ENCODE results near the gene GUCY1A2. TPM values are rescaled to one million over a fixed set of nuclear protein-coding genes. Genes with fewer than 3 reads are reported as not detected.

Gene GUCY1A2
- total RNA-seq, 1 experiment from 2014 or later, result 0.55 TPM

- Histone ChIP-seq H2AFZ (ENCODE audit: low read length) (no peak overlapping the region), H3K4me2 (ENCODE audit: insufficient read depth, insufficient read length, low read length) (no peak overlapping the region), H3K14ac (ENCODE audit: insufficient read depth, low read length) (no peak overlapping the region), H3K27me3 (ENCODE audit: insufficient read depth, low read length) (no peaks in the 10 kb centered on the region), H3K4ac (ENCODE audit: low read depth, low read length) (no peak overlapping the region), H2BK120ac (ENCODE audit: low read depth, low read length, poor library complexity, severe bottlenecking) (no peak overlapping the region), H3K56ac (ENCODE audit: insufficient read length, low read depth, low read length) (no peak overlapping the region), H2BK15ac (ENCODE audit: low read depth, low read length) (no peak overlapping the region), H4K5ac (ENCODE audit: insufficient read length, low read depth, low read length) (no peak overlapping the region), H3K27ac (ENCODE audit: insufficient read length, low read depth, low read length) (no peak overlapping the region), H3K18ac (ENCODE audit: insufficient read length, low read depth, low read length) (no peak overlapping the region), H2BK12ac (ENCODE audit: insufficient read length, low read depth, low read length) (no peak overlapping the region), H4K91ac (ENCODE audit: insufficient read length, low read depth, low read length) (no peak overlapping the region), H3K4me1 (ENCODE audit: insufficient read depth, low read length) (no peaks in the 10 kb centered on the region), H4K20me1 (ENCODE audit: control insufficient read depth, insufficient read depth, insufficient read length) (no peaks in the 10 kb centered on the region), H2AK5ac (ENCODE audit: insufficient read length, low read length) (no peak overlapping the region), H3T11ph (ENCODE audit: low read length) (no peak overlapping the region), H3K23ac (ENCODE audit: insufficient read length, low read depth, low read length) (no peak overlapping the region), H3K9ac (ENCODE audit: extremely low read depth, insufficient read length, low read length) (no peak overlapping the region), H2BK20ac (ENCODE audit: low read depth, low read length, poor library complexity, severe bottlenecking) (no peak overlapping the region), H4K8ac (replicated peaks; ENCODE audit: insufficient read length, low read depth, low read length) (no peak overlapping the region), H3K79me2 (ENCODE audit: insufficient read depth, low read length) (no peaks in the 10 kb centered on the region), H3K79me1 (ENCODE audit: insufficient read depth, low read depth, low read length, poor library complexity, severe bottlenecking) (no peaks in the 10 kb centered on the region), H3K9me3 (ENCODE audit: control insufficient read depth, low read depth, low read length) (no peaks in the 10 kb centered on the region), H2BK5ac (ENCODE audit: insufficient read length, low read length) (no peak overlapping the region), H3K23me2 (ENCODE audit: insufficient read length, low read depth, low read length, poor library complexity, severe bottlenecking) (no peaks in the 10 kb centered on the region)
- H3K9me3 Mint-ChIP-seq, result no peaks in the 10 kb centered on the region
- H3K36me3 Mint-ChIP-seq (ENCODE audit: insufficient read depth in 1 of 3, low read depth in 3 of 3), result no peaks in the 10 kb centered on the region
- no peak overlapping the region for H3K27ac Mint-ChIP-seq
- no peaks in the 10 kb centered on the region for H3K27me3 Mint-ChIP-seq (ENCODE audit: low read depth)
- no peaks in the 10 kb centered on the region for H3K4me1 Mint-ChIP-seq
- no peak overlapping the region for H3K4me3 Mint-ChIP-seq
- TF ChIP-seq CTCF (conservative IDR thresholded peaks at IDR 0.05), result no peak
- no peak for DNase-seq
These were observed 289.4 kb downstream of the GUCY1A2 start for GRCh38 chr11:106728859-106729258.

All from H9 (cell line).